ENCODE measurements around the gene NLRP6. TPM values are rescaled to one million over a fixed set of nuclear protein-coding genes. Genes with fewer than 3 reads are reported as not detected.

Gene NLRP6
- total RNA-seq, 1 donor from 2014 or later, result 0.12 TPM

DNA sequence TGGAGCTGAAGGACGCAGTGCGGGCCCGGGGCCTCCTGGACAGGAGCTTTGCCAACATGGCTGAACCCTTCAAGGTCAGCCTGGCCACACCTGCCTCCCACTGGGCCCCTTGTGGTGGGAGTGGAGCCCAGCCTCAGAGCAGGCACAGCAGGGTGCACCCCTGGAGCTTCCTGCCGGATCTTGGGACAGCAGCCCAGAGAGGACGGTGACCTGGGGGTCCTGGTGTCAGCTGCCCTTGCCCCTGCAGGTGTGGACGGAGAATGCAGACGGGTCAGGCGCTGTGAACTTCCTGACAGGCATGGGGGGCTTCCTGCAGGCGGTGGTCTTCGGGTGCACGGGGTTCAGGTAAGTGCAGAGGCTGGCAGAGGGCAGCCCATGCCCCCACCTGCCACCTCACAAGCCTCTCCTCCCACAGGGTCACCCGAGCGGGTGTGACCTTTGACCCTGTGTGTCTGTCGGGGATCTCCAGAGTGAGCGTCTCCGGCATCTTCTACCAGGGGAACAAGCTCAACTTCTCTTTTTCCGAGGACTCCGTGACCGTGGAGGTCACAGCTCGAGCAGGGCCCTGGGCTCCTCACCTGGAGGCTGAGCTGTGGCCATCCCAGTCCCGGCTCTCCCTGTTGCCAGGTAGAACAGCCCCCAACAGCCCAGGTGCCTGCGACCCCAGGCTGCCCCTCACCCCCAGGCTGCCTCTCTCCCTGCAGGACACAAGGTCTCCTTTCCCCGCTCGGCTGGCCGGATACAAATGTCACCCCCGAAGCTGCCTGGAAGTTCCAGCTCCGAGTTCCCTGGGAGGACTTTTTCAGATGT is 15.8 kb downstream of the NLRP6 start:
- no peak for ATAC-seq

DNA sequence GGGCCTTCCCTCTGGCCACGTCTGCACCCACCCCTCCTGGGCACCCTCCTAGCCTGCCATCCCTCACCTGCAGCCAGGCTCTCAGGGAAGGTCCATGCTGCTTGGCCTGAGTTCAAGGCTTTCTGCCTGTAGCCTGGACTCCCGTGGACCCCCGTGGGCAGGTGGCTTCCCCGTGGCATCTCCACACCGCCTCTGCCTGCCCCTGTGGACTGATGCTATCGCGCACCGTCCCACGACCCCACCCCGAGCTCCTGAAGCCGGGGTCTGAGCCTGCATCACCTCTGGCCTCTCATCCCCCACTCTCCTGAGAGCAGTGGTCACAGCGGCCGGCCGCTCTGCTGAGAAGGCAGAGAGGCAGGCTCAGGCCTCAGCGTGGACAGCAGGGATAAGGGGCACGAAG is 16.6 kb downstream of the NLRP6 start:
- no peak for ATAC-seq

DNA sequence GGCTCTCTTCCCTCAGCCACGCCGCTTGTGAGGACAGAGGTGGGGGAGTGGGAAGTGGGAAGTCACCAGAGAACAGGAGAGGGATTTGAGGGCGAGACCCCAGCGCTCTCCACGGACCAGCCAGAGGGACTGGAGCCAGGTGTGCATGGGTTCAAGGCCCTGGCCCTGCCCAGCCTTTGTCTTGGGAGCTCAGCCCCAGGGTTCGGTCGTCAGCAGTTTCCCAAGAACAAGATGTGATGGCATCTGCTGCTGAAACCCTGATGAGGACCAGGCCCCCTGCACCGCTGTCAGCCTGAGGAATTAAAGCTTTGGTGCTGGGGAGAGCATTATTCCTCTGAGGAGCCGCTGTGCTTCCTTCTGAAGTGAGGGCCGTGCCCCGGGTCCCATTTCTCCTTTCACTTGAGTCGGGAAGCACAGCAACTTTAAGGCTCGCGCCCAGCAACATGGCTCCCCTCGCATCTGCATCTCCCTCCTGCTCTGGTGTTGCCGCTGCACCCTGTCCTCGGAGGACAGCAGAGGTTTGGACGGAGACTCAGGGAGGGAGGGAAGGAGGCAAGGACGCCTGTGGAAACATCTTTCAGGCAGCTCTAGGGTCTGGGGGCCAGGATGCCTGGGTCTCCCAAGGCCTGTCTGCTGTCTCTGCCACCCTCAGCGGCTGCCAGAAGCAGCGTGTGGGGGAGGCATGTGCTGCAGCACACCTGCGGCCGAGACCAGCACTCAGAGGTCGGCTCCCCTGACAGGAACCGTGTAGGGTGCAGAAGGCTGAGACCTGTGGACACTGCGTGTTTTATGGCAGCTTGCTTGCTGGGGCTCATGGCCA is 17.4 kb downstream of the NLRP6 start:
- no peak for ATAC-seq

DNA sequence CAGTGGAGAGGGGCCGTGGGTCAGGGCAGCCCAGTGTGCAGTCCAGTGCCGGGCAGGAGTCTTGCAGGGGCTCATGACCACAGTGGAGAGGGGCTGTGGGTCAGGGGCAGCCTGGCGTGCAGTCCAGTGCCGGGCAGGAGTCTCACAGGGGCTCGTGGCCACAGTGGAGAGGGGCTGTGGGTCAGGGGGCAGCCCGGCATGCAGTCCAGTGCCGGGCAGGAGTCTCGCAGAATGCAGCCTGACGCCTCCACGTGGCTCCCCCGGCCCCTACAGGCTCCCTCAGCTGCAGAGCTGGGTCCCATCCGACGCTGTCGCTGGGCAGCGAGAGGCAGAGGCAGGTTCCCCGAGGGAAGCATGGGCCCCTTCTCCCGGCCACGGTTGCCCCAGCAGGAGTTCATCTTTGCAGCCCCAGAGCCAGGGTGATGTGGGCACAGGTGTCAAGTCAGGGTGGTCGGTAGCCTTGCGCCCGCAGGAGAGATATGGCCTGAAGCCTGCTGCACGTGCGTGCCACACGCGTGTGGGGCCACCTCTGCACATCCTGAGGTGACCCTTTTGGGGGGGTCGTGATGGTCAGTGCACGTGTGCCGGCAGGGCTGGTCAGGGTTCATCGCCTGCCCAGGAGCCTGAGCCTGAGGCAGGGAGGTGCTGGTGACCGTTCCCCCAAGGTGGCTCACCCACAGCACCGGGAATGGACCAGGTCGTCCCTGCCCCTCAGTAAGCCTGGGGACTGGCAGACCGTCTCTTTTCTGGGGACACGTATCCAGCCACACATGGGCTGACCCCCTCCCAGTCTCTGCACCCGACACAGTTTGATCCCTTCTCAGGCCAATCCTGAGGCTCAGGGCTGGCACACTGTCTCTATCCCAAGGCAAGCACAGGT is 18.2 kb downstream of the NLRP6 start:
- ATAC-seq, result no peak

DNA sequence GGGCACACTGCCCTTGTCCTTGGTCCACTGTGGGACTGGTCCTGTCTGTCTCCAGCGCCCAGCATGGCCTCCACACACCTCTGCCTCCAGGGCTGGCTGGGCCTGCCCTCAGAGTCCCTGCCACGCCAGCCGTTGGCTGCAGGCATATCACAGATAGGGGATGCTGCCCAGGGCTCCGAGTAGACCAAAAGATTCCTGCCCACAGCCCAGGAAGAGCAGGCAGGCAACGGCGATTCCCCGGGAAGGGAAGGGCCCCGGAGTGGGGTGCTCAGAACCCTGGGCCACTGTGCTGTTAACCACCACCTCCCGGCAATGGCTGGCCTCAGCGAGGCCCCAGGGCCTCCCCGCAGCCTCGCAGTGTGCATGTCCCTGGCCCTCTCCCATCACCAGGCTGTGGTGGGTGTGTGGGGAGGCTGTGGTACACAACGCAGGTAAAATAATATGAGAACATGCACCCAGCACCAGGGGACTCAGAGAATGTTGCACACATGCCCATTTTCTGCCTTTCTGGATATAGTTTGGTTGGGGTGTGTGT is 18.9 kb downstream of the NLRP6 start:
- no peak for ATAC-seq

DNA sequence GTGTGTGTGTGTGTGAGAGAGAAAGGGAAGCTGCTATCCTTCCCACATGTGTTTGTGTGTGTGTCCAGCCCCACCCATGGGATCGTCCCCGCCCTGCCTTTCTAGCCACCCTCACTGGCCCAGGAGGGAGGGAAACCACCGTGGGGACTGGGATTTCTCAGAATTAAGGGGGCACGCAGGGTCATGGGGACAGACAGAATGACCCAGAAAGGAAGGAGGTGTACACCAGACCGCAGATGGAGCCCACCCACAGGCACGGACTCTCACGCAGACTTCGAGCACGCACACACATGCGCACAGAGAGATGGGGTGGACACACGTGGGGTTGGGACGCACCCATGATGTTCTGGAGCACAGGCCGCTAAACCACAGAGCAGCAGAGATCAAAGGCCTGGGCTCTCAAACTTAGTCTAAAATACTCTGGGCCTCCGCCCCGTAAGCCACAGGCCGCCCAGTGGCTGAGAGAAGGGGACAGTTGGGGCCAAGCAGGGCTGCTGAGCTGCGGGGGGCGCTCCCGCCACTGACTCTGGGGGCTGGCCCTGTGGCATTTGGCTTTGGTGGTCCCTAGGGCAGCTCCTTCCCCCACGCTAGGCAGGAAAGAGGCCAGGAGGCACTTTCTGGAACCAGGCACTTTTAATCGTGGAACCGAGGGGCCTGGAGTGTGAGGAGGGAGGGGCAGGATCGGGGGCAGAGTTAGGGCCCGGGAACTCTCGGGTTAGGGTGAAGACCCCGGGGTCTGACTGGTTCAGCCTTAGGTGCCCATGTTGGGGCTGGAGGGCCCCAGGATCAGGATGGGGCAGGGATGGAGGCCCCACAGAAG is 19.6 kb downstream of the NLRP6 start:
- no peak for ATAC-seq

DNA sequence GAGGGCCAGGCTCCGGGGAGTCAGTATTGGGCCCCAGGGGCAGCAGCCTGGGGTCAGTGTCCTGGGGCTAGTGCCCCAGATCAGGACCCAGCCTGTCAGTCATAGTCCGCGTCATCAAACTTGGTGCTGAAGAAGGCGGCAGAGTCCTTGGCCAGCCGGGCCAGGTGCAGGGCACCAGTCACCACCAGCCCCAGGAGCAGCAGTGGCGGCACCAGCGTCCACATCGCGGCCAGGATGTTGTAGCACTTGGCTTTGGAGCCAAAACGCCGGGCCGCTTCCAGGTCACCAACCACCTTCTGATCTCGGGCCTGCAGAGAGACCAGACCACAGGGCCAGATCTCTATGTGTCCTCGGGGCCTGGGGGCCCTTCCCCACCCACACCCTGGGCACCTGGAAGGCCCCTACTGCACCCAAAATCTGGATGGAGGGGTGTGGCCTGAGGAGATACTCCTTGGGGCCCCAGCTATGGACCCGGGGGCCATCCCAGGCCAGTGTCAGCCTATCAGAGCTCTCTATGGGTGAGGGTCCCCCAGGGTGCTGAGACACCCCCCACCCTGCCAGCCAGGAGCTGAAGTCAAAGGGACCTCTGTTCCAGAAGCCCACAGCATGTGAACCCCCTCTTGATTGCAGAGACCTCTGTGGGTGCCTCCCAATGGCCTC is 20.3 kb downstream of the NLRP6 start:
- ATAC-seq, result no peak

DNA sequence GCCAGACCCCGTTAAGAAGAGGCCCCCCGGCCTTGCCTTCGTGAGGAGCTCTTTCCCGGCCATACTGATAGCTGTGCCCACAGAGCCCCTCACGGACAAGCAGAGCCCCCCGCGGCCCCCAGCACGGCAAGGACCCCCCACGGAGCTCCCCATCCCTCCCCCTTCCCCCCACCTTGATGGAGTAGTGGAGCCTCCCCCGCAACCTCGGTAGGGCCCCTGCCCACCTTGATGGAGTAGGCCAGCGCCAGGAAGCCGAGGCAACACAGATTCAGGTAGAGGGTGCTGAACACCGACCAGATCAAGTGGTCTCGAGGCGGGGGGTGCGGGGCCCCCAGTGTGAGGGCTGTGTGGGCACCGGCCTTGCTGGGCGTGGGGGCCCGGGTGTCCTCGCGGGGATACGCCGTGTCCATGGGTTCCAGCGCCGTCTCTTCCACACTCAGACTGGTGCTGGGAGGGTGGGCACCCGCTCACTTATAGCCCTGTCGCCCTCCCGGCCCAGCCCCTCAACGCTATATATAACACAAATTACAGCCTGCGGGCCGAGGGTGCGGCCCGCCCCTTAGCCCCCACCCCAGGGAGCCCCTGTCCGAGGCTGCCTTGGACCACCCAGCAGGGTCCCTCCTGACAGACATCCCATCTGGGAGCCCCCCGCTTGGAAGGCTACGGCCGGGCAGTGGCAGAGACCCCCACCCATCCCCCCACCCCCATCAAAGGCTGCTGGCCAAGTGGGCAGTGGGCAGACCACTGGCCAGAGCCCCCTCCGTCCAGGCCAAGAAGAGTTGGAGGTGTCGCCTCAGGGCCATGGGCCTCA is 21.1 kb downstream of the NLRP6 start, which contains the start of gene IFITM5:
Gene IFITM5 (minus strand): TSS at position 446 of the 811 bp plus-strand sequence. CDS start 36 bp downstream, at position 410.
- ATAC-seq, result no peak

DNA sequence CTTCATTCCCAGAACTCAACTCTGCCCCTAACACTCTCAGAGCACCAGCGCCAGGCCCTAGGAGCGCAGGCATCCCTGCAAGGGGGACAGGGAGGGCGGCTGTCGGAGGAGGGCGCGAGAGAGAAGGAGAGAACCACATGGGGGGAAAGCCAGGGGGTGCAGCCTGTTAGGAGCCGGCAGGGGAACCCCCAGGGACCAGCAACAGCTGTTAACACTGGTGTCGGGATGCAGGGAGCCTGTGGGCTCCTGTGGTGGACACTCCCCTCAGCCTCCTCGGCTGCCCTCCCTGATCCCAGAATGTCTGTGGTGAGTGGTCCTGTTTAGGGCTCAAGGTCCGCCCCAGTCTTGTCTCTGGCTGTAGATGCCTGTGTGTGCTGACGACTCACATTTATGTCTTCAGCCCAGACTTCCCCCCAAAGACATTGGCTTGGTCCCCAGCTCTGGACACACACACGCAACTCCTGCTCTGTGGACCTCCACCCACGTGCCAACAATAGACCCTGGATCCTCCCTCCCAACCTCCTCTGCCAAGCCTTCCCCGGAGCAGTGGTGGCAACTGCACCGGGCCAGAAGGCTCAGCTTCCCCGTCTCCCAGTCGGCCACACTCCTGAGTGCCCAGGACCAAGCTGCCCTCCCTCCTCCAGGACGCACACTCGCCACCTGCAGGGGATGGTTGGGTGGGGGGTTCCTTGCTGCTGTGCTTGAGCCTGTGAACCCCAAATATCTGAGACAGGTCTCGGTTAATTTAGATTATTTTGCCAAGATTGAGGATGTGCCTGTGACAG is 21.9 kb downstream of the NLRP6 start:
- no peak for ATAC-seq

DNA sequence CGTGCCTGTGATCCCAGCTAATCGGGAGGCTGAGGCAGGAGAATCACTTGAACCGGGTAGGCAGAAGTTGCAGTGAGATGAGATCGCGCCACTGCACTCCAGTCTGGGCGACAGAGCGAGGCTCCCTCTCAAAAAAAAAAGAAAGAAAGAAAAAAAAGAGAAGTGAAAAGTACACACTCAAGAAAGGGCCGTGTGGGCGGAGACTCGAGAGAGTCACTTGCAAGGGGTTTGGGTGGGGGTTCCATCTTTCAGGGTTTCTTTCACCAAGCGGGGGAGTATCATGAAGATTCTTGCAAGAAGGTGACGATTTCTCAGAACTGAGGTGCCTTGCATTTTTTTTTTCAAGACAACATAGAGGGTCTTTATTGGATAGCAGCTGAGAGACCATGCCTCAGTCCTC is 25.2 kb downstream of the NLRP6 start:
- no peak for ATAC-seq

DNA sequence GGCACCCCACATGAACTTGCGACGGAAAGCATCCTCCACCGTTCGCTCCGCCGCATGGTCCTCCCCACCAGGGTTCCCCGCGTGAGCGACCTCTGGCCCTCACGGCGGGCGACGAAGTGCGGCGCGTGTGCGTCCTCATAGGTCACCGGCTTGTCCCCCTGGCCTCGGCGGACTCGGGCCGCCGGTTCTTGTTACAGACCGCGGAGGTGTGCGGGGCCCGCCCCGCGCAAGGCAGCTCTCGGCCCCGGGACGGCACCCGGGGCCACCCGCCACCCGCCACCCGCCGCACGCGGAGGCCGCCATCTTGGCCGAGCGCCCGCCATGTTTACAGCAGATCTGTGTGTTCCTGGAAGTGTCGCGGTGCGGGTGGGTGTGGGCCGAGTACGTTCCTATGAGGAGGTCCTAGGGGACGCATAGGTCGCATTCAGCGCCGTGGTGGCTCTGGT is 25.9 kb downstream of the NLRP6 start:
- ATAC-seq, result no peak

DNA sequence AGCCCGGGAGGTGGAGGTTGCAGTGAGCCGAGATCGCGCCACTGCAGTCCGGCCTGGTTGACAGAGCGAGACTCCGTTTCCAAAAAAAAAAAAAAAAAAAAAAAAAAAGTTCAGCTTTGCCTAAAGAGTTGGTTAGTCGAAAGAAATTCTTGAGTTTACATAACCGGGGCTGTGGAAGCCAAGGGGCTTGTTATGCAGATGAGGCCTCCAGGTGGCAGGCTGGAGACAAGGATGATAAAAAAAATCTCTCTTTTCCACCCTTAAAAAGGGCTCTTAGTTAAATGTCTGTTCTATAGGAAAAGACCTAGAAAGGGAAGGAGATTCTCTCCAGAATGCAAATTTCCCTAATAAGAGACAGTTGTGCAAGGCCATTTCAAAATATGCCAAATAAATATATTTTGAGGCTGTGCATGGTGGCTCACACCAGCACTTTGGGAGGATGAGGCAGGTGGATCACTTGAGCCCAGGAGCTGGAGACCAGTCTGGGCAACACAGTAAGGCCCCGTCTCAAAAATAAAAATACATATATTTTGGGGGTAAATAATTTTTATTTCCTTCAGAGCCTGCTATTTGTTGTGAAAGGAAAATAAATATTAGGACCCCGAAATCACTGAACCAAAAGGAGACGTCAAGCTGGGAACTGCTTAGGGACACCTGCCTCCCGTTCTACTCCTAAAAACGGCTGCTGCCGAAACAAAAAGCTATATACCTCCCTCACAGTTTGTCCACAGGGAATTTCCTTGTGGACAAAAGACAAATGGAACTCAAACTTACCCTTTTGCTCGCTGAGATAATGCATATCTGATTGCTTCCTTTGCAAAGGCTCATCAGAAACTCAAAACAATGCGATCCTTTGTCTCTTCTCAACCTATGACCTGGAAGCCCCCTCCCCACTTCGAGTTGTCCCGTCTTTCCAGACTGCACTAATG is 27.0 kb downstream of the NLRP6 start:
- ATAC-seq, result no peak

DNA sequence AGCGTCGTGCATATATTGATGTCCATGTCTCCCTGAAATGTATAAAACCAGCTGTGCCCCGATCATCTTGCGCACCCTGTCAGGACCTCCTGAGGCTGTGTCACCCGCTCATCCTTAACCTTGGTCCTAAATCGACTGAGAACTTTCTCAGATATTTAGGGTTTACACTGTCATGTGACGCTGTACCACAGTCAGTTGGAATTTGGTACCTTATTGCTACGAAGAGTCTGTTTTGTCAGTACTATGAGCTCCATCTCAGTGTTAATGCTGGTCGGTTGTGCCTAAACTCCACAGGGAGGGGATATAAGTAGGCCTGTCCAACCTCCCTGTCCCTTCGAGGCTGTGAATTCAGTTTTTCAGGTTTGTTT is 27.6 kb downstream of the NLRP6 start:
- no peak for ATAC-seq

DNA sequence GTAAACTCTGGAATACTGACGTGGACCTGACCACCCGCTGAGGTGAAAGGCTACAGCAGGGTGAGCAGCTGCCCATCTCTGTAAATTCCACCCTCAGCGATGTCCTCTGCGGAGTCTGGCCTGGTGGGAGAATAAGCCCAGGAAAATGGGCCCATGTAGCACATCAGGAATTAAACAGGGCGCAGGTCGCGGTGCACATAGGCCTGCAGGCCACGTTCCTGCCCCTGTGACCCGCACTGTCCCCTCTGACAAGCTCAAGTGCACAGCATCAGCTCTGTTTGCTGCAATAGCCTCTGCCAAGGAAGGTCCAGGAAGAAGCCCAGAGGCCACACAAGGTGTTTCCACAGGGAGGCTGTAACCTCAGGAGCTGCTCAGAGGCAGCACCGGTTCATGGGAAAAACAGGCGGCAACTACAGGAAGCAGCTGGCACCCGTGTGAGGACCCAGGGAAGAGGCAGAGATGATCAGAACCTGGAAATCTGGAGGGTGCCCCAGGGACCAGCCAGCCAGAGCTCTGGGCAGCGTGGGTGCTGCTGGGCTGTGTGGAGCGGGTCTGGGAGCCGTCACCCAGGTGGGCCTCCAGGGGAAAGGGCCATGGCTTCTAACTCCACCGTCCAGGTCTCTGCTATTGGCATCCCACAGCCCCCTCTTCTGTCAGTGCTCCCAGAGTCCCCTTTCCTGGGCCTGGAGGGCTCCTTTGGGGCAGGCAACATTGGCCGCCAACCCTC is 28.6 kb downstream of the NLRP6 start:
- no peak for ATAC-seq

DNA sequence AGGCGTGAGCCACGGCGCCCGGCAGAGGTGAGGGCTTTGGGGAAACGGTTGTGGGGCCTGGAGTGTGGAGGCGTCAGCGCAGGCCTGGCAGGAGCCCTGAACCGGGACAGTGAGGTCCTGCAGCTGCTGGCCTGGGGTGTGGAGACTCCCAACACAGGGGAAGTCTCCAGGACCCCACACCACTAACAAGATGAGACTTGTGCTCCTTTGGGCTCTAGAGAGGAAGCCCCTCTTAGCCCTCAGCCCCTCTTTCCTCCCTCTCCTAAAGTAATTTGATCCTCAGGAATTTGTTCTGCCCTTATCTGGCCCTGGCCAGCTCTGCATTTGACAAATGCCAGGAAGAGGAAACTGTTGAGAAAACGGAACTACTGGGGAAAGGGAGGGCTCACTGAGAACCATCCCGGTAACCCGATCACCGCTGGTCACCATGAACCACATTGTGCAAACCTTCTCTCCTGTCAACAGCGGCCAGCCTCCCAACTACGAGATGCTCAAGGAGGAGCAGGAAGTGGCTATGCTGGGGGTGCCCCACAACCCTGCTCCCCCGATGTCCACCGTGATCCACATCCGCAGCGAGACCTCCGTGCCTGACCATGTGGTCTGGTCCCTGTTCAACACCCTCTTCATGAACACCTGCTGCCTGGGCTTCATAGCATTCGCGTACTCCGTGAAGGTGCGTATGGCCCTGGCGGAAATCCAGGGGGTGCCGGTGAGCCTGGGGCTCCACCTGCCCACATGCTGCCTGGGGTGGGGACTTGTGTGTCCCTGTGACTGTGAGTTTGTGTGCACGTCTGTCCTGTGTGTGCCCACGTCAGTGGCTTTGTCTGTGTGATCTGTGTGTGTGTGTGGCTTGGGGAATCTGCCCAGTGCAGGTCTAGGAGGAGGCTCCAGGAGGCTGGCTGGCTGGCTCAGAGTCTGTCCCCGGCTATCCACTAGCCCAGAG is 29.8 kb downstream of the NLRP6 start, which contains the start of gene IFITM2:
Gene IFITM2 (plus strand): TSS at position 51 of the 943 bp plus-strand sequence. CDS start 377 bp downstream, at position 428.
- ATAC-seq, result peak; percentile 34

Measured in esophagus mucosa (tissue), 1 donor.